AG09309 (cell line): ENCODE measurements around the gene TTC27.

Experiments used
- DNase-seq: peaks from one replicate; pipeline ENCODE4 v3.0.0-alpha.2; 2010; ENCODE audit warnings: low read depth
- H3K4me3 ChIP-seq: 2 replicates; pipeline ENCODE4 v1.5.1; 2011; ENCODE audit warnings: mild to moderate bottlenecking, low read depth, low read length, moderate library complexity; ENCODE audit not compliant: control insufficient read depth
- TF ChIP-seq, protein P1 (sequence below): IDR thresholded peaks from 2 replicates; pipeline ENCODE4 v1.5.1; 2011; ENCODE audit warnings: mild to moderate bottlenecking, low read depth, low read length, inconsistent platforms; ENCODE audit not compliant: insufficient read depth, control insufficient read depth; ENCODE audit errors: missing control alignments

TTC27 gene

DNA sequence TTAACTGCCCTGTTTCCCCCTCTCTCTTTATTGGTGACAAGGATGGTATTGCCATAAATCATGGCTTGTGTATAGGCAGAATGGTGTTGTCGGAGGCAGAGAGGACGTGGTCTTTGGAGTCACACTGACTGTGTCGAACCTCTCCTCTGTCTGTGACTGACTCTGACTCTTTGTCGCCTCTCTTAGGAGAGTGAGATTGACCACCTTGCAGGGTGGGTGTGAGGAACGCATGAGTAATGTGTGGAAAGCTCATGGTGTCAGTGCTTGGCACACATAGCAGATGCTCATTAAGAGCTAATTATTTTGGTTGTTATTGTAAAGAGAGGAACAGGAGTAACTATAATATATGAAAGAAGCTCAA lies 145.6 kb downstream of the TTC27 start:
- no peak overlapping the region for H3K4me3 ChIP-seq
- no peak for DNase-seq
- TF ChIP-seq, protein P1, sequence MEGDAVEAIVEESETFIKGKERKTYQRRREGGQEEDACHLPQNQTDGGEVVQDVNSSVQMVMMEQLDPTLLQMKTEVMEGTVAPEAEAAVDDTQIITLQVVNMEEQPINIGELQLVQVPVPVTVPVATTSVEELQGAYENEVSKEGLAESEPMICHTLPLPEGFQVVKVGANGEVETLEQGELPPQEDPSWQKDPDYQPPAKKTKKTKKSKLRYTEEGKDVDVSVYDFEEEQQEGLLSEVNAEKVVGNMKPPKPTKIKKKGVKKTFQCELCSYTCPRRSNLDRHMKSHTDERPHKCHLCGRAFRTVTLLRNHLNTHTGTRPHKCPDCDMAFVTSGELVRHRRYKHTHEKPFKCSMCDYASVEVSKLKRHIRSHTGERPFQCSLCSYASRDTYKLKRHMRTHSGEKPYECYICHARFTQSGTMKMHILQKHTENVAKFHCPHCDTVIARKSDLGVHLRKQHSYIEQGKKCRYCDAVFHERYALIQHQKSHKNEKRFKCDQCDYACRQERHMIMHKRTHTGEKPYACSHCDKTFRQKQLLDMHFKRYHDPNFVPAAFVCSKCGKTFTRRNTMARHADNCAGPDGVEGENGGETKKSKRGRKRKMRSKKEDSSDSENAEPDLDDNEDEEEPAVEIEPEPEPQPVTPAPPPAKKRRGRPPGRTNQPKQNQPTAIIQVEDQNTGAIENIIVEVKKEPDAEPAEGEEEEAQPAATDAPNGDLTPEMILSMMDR, result no peak

DNA sequence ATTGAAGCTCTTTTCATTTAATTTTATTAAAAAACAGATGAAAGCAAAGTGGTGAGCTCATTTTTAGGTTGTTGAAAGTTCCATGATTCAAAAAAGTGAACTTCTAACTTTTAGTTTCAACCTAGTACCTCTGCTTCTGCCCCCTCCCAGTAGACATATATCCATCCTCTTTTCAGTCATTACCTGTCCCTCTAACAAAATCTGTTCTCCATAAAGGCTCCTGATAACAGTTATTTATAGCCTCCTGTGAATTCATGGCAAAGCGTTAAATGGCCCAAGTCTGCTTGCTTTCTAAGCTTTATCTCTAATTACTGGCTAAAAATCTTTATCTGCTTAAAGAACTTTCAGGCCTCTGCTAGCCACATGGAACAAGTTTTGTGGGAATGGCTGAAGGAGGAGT lies 148.1 kb downstream of the TTC27 start:
- DNase-seq, result no peak
- TF ChIP-seq, protein P1, result no peak
- H3K4me3 ChIP-seq, result no peak overlapping the region

DNA sequence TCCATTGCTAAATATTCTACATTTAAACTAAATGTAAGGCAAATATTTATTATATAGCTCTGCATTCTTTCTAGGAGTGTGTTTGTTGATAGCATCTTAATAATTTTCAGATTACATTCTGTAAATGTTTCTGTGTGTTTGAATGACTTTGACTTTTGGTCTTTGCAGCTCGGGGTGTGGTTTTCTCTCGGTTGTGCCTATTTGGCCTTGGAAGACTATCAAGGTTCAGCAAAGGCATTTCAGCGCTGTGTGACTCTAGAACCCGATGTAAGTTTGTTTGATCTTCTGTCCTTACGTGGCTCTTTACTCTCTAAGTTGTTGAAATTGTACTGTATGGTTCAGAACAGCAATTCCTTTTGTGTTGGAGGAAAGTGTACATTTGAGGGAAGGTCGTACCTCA lies 149.9 kb downstream of the TTC27 start:
- no peak for DNase-seq
- TF ChIP-seq, protein P1, result no peak

DNA sequence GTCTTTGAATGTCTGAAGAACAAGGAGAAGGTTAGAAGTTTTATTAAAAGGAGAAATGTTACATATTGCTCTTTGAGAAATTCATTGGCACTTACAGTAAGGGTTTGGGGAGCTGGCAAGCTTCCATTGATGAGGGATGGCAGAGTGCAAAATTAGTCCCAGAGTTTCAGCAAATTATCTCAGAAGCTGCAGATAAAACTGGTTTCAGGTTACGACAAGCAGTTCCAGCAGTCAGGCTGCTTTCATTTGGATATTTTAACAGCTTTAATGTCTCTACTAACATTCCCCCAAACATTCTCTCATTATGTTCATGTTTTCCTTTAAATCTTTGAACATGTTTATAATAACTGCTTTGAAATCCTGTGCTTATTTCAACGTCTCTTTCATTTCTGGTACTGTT lies 153.1 kb downstream of the TTC27 start:
- TF ChIP-seq, protein P1, result no peak
- no peak for DNase-seq
- H3K4me3 ChIP-seq, result no peak overlapping the region

More for the DNA sequence above, 149.9 kb downstream of the TTC27 start:
- H3K4me3 ChIP-seq, result no peak overlapping the region

DNA sequence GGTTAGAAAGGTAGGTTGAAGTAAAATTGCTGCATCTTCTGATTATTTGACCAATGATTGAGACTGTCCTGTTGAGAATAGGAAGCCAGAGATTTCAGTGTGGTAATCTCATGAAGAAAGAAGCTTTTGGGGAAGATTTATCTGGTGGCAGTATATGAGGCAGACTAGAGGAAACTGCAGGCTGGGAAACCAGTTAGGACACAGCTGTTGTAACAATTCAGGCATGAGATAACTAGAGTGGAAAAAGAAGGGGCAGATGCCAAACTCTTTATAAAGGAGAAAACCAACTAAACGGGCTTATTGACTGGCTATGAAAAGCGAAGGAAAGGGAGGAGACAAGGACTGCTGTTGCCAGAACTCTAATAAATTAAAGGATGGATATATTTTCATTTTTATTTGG lies 155.6 kb downstream of the TTC27 start:
- TF ChIP-seq, protein P1, result no peak
- DNase-seq, result no peak
- H3K4me3 ChIP-seq, result no peak overlapping the region

DNA sequence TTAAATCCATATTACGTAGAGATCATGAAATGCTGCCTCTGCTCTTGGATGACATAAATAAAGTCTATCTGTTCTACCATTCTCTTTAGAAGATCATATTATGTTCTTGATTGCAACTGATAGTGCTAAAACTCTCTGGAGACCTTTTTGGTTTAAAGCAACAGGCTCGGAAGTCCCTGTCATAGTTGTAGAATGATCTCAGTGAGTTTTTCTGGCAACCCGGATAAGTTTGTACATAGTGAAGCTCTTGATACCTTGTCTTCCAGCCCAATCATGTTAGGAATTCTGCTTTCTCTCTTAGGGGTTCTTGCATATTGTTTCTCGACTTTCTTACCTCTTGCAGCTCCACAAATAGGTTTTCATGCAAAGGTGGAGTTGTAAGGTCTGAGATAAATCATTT lies 156.1 kb downstream of the TTC27 start:
- TF ChIP-seq, protein P1, result no peak
- no peak for DNase-seq
- no peak overlapping the region for H3K4me3 ChIP-seq

DNA sequence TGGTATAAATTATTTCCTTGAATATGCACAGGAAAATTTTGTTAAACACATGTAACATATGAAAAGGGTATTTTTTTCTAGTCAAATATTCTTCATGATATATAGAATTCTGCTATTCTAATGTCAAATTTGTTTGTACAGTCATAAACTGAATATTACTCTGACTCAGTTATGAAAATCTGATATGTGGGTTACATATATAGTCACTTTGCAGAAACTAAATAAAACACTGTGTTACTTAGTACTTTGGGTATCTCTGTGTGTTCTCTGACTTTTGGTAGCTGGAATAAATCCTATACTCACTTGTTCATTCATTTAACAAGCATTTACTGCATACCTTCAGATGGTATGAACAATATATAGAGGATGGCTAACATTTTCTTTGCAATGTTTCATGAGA lies 159.4 kb downstream of the TTC27 start:
- no peak for DNase-seq
- TF ChIP-seq, protein P1, result no peak
- no peak overlapping the region for H3K4me3 ChIP-seq
